H1 (cell line): ENCODE results near the gene CYTH1. TPM values are rescaled to one million over a fixed set of nuclear protein-coding genes. Genes with fewer than 3 reads are reported as not detected.

ENCODE experiments used
- CHD7 ChIP-seq: fragments of 300-600 bp; sonication (generic); IDR thresholded peaks from 2 replicates; pipeline ENCODE4 v1.7.1; 2012; ENCODE audit warnings: low read length, moderate library complexity, mild to moderate bottlenecking, inconsistent platforms; ENCODE audit not compliant: insufficient replicate concordance
- polyA plus RNA-seq, 7 experiments: library from polyadenylated mRNA; depleted of rRNA in 3 of 7; stranded (reverse) in 5 of 7; unstranded in 2 of 7; fragments of >200 nt in 5 of 7; fragments of 200-250 nt in 2 of 7; gene quantifications; 1 replicate in 5 of 7; 2 replicates in 1 of 7; 4 replicates in 1 of 7; pipeline versions ENCODE4 v1.2.1 to v1.2.3, GENCODE V29; 2011 to 2013; ENCODE audit warnings: missing spikeins in 2 of 7, mixed read lengths in 2 of 7
- total RNA-seq: library from RNA; stranded (reverse); fragmentation: NEBNext Ultra II Directional; extraction: Animal tissue kit (Norgen Biotek cat#: 25700); gene quantifications from 2 replicates; pipeline ENCODE4 v1.2.1, GENCODE V29; 2021

Gene CYTH1
- total and polyA plus RNA-seq, 2 of the 8 experiments (the other 6 are each of a cell fraction or from before 2014, with no cell fraction given) = 12.8 to 14.8 TPM

GRCh38 chr17:78712043-78712442, 70.0 kb downstream of the CYTH1 start (continued):
- no peak for TF ChIP-seq CHD7
